Skeletal muscle cell (primary cell): ENCODE measurements around the gene CLECL1.
"Not testable (repeated sequence)": the region's sequence is repeated elsewhere in the genome, so short reads cannot be mapped to it uniquely, and the experiment has no call there.

Experiments
- DNase-seq: peaks from one replicate; pipeline ENCODE4 v3.0.0-alpha.2; 2010; ENCODE audit warnings: low read depth
- H3K4me3 ChIP-seq: 2 replicates; pipeline ENCODE4 v1.5.1; 2011; ENCODE audit warnings: low read depth, mild to moderate bottlenecking, control low read depth, low read length, moderate library complexity

Gene CLECL1

GRCh38 chr12:9725213-9725870 lies 7.6 kb downstream of the CLECL1 start:
- no peak overlapping the region for H3K4me3 ChIP-seq
- DNase-seq = no peak

GRCh38 chr12:9724023-9724422 lies 8.9 kb downstream of the CLECL1 start:
- no peak overlapping the region for H3K4me3 ChIP-seq
- no peak for DNase-seq

GRCh38 chr12:9721394-9722092 lies 11.4 kb downstream of the CLECL1 start:
- DNase-seq = no peak
- no peak overlapping the region for H3K4me3 ChIP-seq

- no peak overlapping the region for H3K4me3 ChIP-seq
- no peak for DNase-seq
These were observed 13.1 kb downstream of the CLECL1 start for GRCh38 chr12:9719790-9720189.

GRCh38 chr12:9718968-9719367 lies 13.9 kb downstream of the CLECL1 start:
- DNase-seq = no peak
- H3K4me3 ChIP-seq = no peak overlapping the region

- no peak for DNase-seq
- H3K4me3 ChIP-seq = no peak overlapping the region
These were observed 15.6 kb downstream of the CLECL1 start for GRCh38 chr12:9717070-9717925.

- not testable (repeated sequence) for DNase-seq, H3K4me3 ChIP-seq
These were observed 19.8 kb downstream of the CLECL1 start for GRCh38 chr12:9713032-9713558.

GRCh38 chr12:9711664-9712063 lies 21.2 kb downstream of the CLECL1 start:
- DNase-seq = no peak
- no peak overlapping the region for H3K4me3 ChIP-seq

- H3K4me3 ChIP-seq = no peak overlapping the region
- no peak for DNase-seq
These were observed 22.1 kb downstream of the CLECL1 start for GRCh38 chr12:9710584-9711375.

GRCh38 chr12:9708853-9709252 lies 24.0 kb downstream of the CLECL1 start:
- no peak for DNase-seq
- H3K4me3 ChIP-seq = no peak overlapping the region

- no peak for DNase-seq
- no peak overlapping the region for H3K4me3 ChIP-seq
These were observed 24.8 kb downstream of the CLECL1 start for GRCh38 chr12:9707864-9708808.

GRCh38 chr12:9707356-9707755 lies 25.5 kb downstream of the CLECL1 start:
- no peak overlapping the region for H3K4me3 ChIP-seq
- DNase-seq = no peak

- DNase-seq = no peak
- no peak overlapping the region for H3K4me3 ChIP-seq
These were observed 26.7 kb downstream of the CLECL1 start for GRCh38 chr12:9706086-9706685.

- H3K4me3 ChIP-seq, DNase-seq: not testable (repeated sequence)
These were observed 28.3 kb downstream of the CLECL1 start for GRCh38 chr12:9704561-9704960.

GRCh38 chr12:9702255-9702654 lies 30.6 kb downstream of the CLECL1 start:
- H3K4me3 ChIP-seq = no peak overlapping the region
- no peak for DNase-seq

- no peak for DNase-seq
- H3K4me3 ChIP-seq = no peak overlapping the region
These were observed 31.3 kb downstream of the CLECL1 start for GRCh38 chr12:9701380-9702154.

- no peak overlapping the region for H3K4me3 ChIP-seq
- no peak for DNase-seq
These were observed 32.3 kb downstream of the CLECL1 start for GRCh38 chr12:9700606-9700956.
